ENCODE results near the gene CMBL. TPM values are rescaled to one million over a fixed set of nuclear protein-coding genes. Genes with fewer than 3 reads are reported as not detected.
A peak's percentile ranks its signal among the peaks of the same experiment; 100 is the strongest.

CMBL gene
- total and polyA plus RNA-seq, 2 of the 13 experiments (the other 11 are each of a cell fraction or from before 2014, with no cell fraction given): 11.5 to 17.0 TPM

- TF ChIP-seq, protein P1, sequence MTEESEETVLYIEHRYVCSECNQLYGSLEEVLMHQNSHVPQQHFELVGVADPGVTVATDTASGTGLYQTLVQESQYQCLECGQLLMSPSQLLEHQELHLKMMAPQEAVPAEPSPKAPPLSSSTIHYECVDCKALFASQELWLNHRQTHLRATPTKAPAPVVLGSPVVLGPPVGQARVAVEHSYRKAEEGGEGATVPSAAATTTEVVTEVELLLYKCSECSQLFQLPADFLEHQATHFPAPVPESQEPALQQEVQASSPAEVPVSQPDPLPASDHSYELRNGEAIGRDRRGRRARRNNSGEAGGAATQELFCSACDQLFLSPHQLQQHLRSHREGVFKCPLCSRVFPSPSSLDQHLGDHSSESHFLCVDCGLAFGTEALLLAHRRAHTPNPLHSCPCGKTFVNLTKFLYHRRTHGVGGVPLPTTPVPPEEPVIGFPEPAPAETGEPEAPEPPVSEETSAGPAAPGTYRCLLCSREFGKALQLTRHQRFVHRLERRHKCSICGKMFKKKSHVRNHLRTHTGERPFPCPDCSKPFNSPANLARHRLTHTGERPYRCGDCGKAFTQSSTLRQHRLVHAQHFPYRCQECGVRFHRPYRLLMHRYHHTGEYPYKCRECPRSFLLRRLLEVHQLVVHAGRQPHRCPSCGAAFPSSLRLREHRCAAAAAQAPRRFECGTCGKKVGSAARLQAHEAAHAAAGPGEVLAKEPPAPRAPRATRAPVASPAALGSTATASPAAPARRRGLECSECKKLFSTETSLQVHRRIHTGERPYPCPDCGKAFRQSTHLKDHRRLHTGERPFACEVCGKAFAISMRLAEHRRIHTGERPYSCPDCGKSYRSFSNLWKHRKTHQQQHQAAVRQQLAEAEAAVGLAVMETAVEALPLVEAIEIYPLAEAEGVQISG (CRISPR knock-in tag; IDR thresholded peaks at IDR 0.05): peak; percentile 83
- TF ChIP-seq ZNF292 (CRISPR knock-in tag; IDR thresholded peaks at IDR 0.05; ENCODE audit: borderline replicate concordance, low read depth): peak; percentile 63
- TF ChIP-seq, protein P2, sequence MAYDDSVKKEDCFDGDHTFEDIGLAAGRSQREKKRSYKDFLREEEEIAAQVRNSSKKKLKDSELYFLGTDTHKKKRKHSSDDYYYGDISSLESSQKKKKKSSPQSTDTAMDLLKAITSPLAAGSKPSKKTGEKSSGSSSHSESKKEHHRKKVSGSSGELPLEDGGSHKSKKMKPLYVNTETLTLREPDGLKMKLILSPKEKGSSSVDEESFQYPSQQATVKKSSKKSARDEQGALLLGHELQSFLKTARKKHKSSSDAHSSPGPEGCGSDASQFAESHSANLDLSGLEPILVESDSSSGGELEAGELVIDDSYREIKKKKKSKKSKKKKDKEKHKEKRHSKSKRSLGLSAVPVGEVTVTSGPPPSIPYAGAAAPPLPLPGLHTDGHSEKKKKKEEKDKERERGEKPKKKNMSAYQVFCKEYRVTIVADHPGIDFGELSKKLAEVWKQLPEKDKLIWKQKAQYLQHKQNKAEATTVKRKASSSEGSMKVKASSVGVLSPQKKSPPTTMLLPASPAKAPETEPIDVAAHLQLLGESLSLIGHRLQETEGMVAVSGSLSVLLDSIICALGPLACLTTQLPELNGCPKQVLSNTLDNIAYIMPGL (CRISPR knock-in tag; IDR thresholded peaks at IDR 0.05; ENCODE audit: borderline replicate concordance in 1 of 2, low read depth in 1 of 2): peak; percentile 59 to 80; a peak in 3 of 4 replicates
- TF ChIP-seq HNRNPLL (IDR thresholded peaks at IDR 0.05; ENCODE audit: low read depth, low read length, poor library complexity, severe bottlenecking): peak; percentile 70
- TF ChIP-seq PTBP1 (IDR thresholded peaks at IDR 0.05; ENCODE audit: low read depth, low read length, poor library complexity, severe bottlenecking): peak; percentile 14
- TF ChIP-seq ARNTL (CRISPR knock-in tag; IDR thresholded peaks at IDR 0.05): peak; percentile 83
- TF ChIP-seq ZNF780A (CRISPR knock-in tag; IDR thresholded peaks at IDR 0.05): peak; percentile 69; the same call in 1 of the 2 replicates
- peak; percentile 98 for TF ChIP-seq GABPB1 (CRISPR knock-in tag; IDR thresholded peaks at IDR 0.05)
- TF ChIP-seq ZMAT3 (CRISPR knock-in tag; conservative IDR thresholded peaks at IDR 0.05): no peak
- TF ChIP-seq DNMT1 (CRISPR knock-in tag; IDR thresholded peaks at IDR 0.05): no peak
- TF ChIP-seq ELF3 (CRISPR knock-in tag; IDR thresholded peaks at IDR 0.05): peak; percentile 74; the same call in 1 of the 2 replicates
- peak; percentile 99 for TF ChIP-seq ZNF556 (CRISPR knock-in tag; IDR thresholded peaks at IDR 0.05; ENCODE audit: borderline replicate concordance)
- peak; percentile 78; the same call in 1 of the 2 replicates for TF ChIP-seq ZSCAN31 (CRISPR knock-in tag; IDR thresholded peaks at IDR 0.05; ENCODE audit: low read depth)
- no peak for TF ChIP-seq ZBTB46 (CRISPR knock-in tag; IDR thresholded peaks at IDR 0.05; ENCODE audit: borderline replicate concordance)
- 0 out of 2 replicates have a peak, but pooled peaks have one; percentile 20 for TF ChIP-seq PRDM15 (CRISPR knock-in tag; IDR thresholded peaks at IDR 0.05)
- 0 out of 2 replicates have a peak, but pooled peaks have one; percentile 44 for TF ChIP-seq RXRB (CRISPR knock-in tag; IDR thresholded peaks at IDR 0.05; ENCODE audit: borderline replicate concordance)
These were observed 45.7 kb upstream of the CMBL start, which contains the start of gene MARCHF6 (continued) for GRCh38 chr5:10353241-10354047.

All from HepG2 (cell line).